Mesendoderm (in vitro differentiated cells): ENCODE data around the gene COMMD2.

Experiments
- DNase-seq: peaks from one replicate; pipeline ENCODE4 v3.0.0; 2013
- H2AK5ac ChIP-seq: 2 replicates; pipeline ENCODE4 v1.6.1; 2013; ENCODE audit warnings: low read length, inconsistent platforms
- H2BK120ac ChIP-seq: 2 replicates; pipeline ENCODE4 v1.6.1; 2013; ENCODE audit warnings: low read depth, mild to moderate bottlenecking, low read length, moderate library complexity, mixed read lengths
- H2BK15ac ChIP-seq: replicated peaks from 2 replicates; pipeline ENCODE4 v1.6.1; 2013; ENCODE audit warnings: low read depth, mild to moderate bottlenecking, moderate library complexity
- H2BK5ac ChIP-seq: 2 replicates; pipeline ENCODE4 v1.6.1; 2013; ENCODE audit warnings: low read length, inconsistent platforms
- H3K18ac ChIP-seq: 2 replicates; pipeline ENCODE4 v1.6.1; 2013; ENCODE audit warnings: mild to moderate bottlenecking, low read length, mixed read lengths
- H3K23ac ChIP-seq: one replicate; pipeline ENCODE4 v1.6.1; 2013; ENCODE audit warnings: low read length
- H3K27ac ChIP-seq: 2 replicates; pipeline ENCODE4 v1.5.1; 2013; ENCODE audit warnings: low read depth, mild to moderate bottlenecking, inconsistent platforms, low read length, moderate library complexity
- H3K27me3 ChIP-seq: 2 replicates; pipeline ENCODE4 v1.6.1; 2013; ENCODE audit warnings: low read length, control low read depth, mild to moderate bottlenecking, inconsistent platforms; ENCODE audit not compliant: insufficient read depth, poor library complexity
- H3K36me3 ChIP-seq: 2 replicates; pipeline ENCODE4 v1.6.1; 2013; ENCODE audit warnings: low read length, inconsistent platforms; ENCODE audit not compliant: control insufficient read depth, insufficient read depth
- H3K4ac ChIP-seq: one replicate; pipeline ENCODE4 v1.6.1; 2013; ENCODE audit warnings: low read depth, mild to moderate bottlenecking, low read length, moderate library complexity
- H3K4me1 ChIP-seq: 2 replicates; pipeline ENCODE4 v1.6.1; 2013; ENCODE audit warnings: low read depth, low read length, inconsistent platforms; ENCODE audit not compliant: control insufficient read depth
- H3K4me2 ChIP-seq: 2 replicates; pipeline ENCODE4 v1.6.1; 2013; ENCODE audit warnings: low read length
- H3K4me3 ChIP-seq: 2 replicates; pipeline ENCODE4 v1.5.1; 2013; ENCODE audit warnings: mild to moderate bottlenecking, low read length
- H3K56ac ChIP-seq: one replicate; pipeline ENCODE4 v1.6.1; 2013; ENCODE audit warnings: low read length
- H3K79me1 ChIP-seq: 2 replicates; pipeline ENCODE4 v1.6.1; 2013; ENCODE audit warnings: low read length, inconsistent platforms
- H3K79me2 ChIP-seq: 2 replicates; pipeline ENCODE4 v1.6.1; 2013; ENCODE audit warnings: mild to moderate bottlenecking, low read length; ENCODE audit not compliant: control insufficient read depth, insufficient read depth
- H3K9ac ChIP-seq: 2 replicates; pipeline ENCODE4 v1.6.1; 2013; ENCODE audit warnings: low read length, inconsistent platforms
- H4K5ac ChIP-seq: one replicate; pipeline ENCODE4 v1.6.1; 2013; ENCODE audit warnings: low read length
- H4K8ac ChIP-seq: one replicate; pipeline ENCODE4 v1.6.1; 2013; ENCODE audit warnings: low read depth, mild to moderate bottlenecking, control low read depth, low read length, moderate library complexity
- WGBS: extraction: QIAGEN DNeasy Blood & Tissue Kit; methylation state at CpG from one replicate; pipeline ENCODE4 v1.1.7; 2013; ENCODE audit warnings: low lambda C conversion rate, missing lambda C conversion rate; ENCODE audit not compliant: insufficient coverage; ENCODE audit errors: extremely low coverage; 5-methylcytosine and 5-hydroxymethylcytosine counted together

Gene COMMD2

GRCh38 chr3:149763565-149764195 is 11.4 kb upstream of the COMMD2 start:
- Histone ChIP-seq H3K4ac (no peak overlapping the region), H2BK5ac (no peak overlapping the region), H2BK120ac (no peak overlapping the region), H3K4me2 (no peak overlapping the region), H3K79me2 (no peaks in the 10 kb centered on the region), H2BK15ac (no peak overlapping the region), H3K4me1 (no peaks in the 10 kb centered on the region), H3K56ac (no peak overlapping the region), H2AK5ac (no peak overlapping the region), H3K36me3 (no peaks in the 10 kb centered on the region), H3K27ac (no peak overlapping the region), H4K8ac (no peak overlapping the region), H3K23ac (no peak overlapping the region), H4K5ac (no peak overlapping the region), H3K27me3 (no peaks in the 10 kb centered on the region), H3K18ac (no peak overlapping the region), H3K4me3 (no peak overlapping the region), H3K79me1 (no peaks in the 10 kb centered on the region), H3K9ac (no peak overlapping the region)
- no peak for DNase-seq
- WGBS = no CpG with 5 or more reads among the region's 3 CpGs

GRCh38 chr3:149753717-149754116 is 1.4 kb upstream of the COMMD2 start:
- peaks cover 2% of the 10 kb centered on the region for H3K4me1 ChIP-seq
- H3K79me1 ChIP-seq = peaks cover 4% of the 10 kb centered on the region
- H3K56ac ChIP-seq = no peak overlapping the region
- DNase-seq = no peak
- H2BK15ac ChIP-seq = no peak overlapping the region
- no peak overlapping the region for H4K8ac ChIP-seq
- H2BK5ac ChIP-seq = no peak overlapping the region
- H3K23ac ChIP-seq = no peak overlapping the region
- no peak overlapping the region for H2AK5ac ChIP-seq
- H4K5ac ChIP-seq = no peak overlapping the region
- H3K4ac ChIP-seq = no peak overlapping the region
- no peak overlapping the region for H3K4me3 ChIP-seq
- H3K36me3 ChIP-seq = no peaks in the 10 kb centered on the region
- H3K79me2 ChIP-seq = peaks cover 6% of the 10 kb centered on the region
- no peak overlapping the region for H3K27ac ChIP-seq
- H3K27me3 ChIP-seq = no peaks in the 10 kb centered on the region
- no peak overlapping the region for H2BK120ac ChIP-seq
- H3K18ac ChIP-seq = no peak overlapping the region
- no peak overlapping the region for H3K4me2 ChIP-seq
- H3K9ac ChIP-seq = no peak overlapping the region

- H3K36me3 ChIP-seq = no peaks in the 10 kb centered on the region
- peak; percentile 63 for DNase-seq
- H3K79me2 ChIP-seq = peaks cover 6% of the 10 kb centered on the region
- H2AK5ac ChIP-seq = no peak overlapping the region
- H3K23ac ChIP-seq = no peak overlapping the region
- peaks cover 4% of the 10 kb centered on the region for H3K79me1 ChIP-seq
- H3K4ac ChIP-seq = no peak overlapping the region
- no peak overlapping the region for H2BK120ac ChIP-seq
- no peak overlapping the region for H2BK15ac ChIP-seq
- no peak overlapping the region for H3K56ac ChIP-seq
- H3K4me1 ChIP-seq = peaks cover 2% of the 10 kb centered on the region
- H4K5ac ChIP-seq = no peak overlapping the region
- no peak overlapping the region for H3K18ac ChIP-seq
- no peak overlapping the region for H3K27ac ChIP-seq
- H2BK5ac ChIP-seq = no peak overlapping the region
- H3K4me2 ChIP-seq = no peak overlapping the region
- no peak overlapping the region for H3K9ac ChIP-seq
- no peaks in the 10 kb centered on the region for H3K27me3 ChIP-seq
- no peak overlapping the region for H4K8ac ChIP-seq
- no peak overlapping the region for H3K4me3 ChIP-seq
Measured at GRCh38 chr3:149752788-149753136, 473 bp upstream of the COMMD2 start.

- Histone ChIP-seq H3K4me1 (peaks cover 2% of the 10 kb centered on the region), H3K79me2 (peaks cover 6% of the 10 kb centered on the region), H3K18ac (no peak overlapping the region), H3K79me1 (peaks cover 4% of the 10 kb centered on the region), H3K4me3 (peak overlapping the region; percentile 88), H2BK120ac (no peak overlapping the region), H3K9ac (peak overlapping the region; percentile 84), H3K56ac (peak overlapping the region; percentile 59), H2BK15ac (no peak overlapping the region), H3K4ac (no peak overlapping the region), H2AK5ac (no peak overlapping the region), H3K23ac (no peak overlapping the region), H3K36me3 (no peaks in the 10 kb centered on the region), H2BK5ac (no peak overlapping the region), H3K27ac (no peak overlapping the region), H4K8ac (no peak overlapping the region), H4K5ac (no peak overlapping the region), H3K4me2 (peak overlapping the region; percentile 70), H3K27me3 (no peaks in the 10 kb centered on the region)
- DNase-seq = peak; percentile 33
- WGBS = no CpG with 5 or more reads among the region's 4 CpGs
Measured at GRCh38 chr3:149751551-149751950, 738 bp downstream of the COMMD2 start.

- no peaks in the 10 kb centered on the region for H3K79me1 ChIP-seq
- DNase-seq = no peak
- no peak overlapping the region for H3K4me2 ChIP-seq
- no peaks in the 10 kb centered on the region for H3K36me3 ChIP-seq
- no peak overlapping the region for H3K56ac ChIP-seq
- no peak overlapping the region for H4K8ac ChIP-seq
- WGBS = no CpG with 5 or more reads among the region's 3 CpGs
- no peak overlapping the region for H3K27ac ChIP-seq
- no peak overlapping the region for H3K23ac ChIP-seq
- no peak overlapping the region for H4K5ac ChIP-seq
- H3K27me3 ChIP-seq = no peaks in the 10 kb centered on the region
- no peak overlapping the region for H3K18ac ChIP-seq
- H3K4me3 ChIP-seq = no peak overlapping the region
- H2BK5ac ChIP-seq = no peak overlapping the region
- H2AK5ac ChIP-seq = no peak overlapping the region
- no peak overlapping the region for H3K4ac ChIP-seq
- no peak overlapping the region for H2BK120ac ChIP-seq
- no peaks in the 10 kb centered on the region for H3K4me1 ChIP-seq
- H3K9ac ChIP-seq = no peak overlapping the region
- H2BK15ac ChIP-seq = no peak overlapping the region
- H3K79me2 ChIP-seq = no peaks in the 10 kb centered on the region
Measured at GRCh38 chr3:149744606-149745005, 7.7 kb downstream of the COMMD2 start.

GRCh38 chr3:149744151-149744550 is 8.1 kb downstream of the COMMD2 start:
- no peak overlapping the region for H3K4me3 ChIP-seq
- no peak for DNase-seq
- no peak overlapping the region for H3K23ac ChIP-seq
- no peak overlapping the region for H3K4ac ChIP-seq
- H3K56ac ChIP-seq = no peak overlapping the region
- H2BK15ac ChIP-seq = no peak overlapping the region
- H3K18ac ChIP-seq = no peak overlapping the region
- no peak overlapping the region for H4K5ac ChIP-seq
- no peak overlapping the region for H3K9ac ChIP-seq
- H3K27ac ChIP-seq = no peak overlapping the region
- H3K79me2 ChIP-seq = no peaks in the 10 kb centered on the region
- no peaks in the 10 kb centered on the region for H3K27me3 ChIP-seq
- H3K4me2 ChIP-seq = no peak overlapping the region
- no peaks in the 10 kb centered on the region for H3K4me1 ChIP-seq
- no peak overlapping the region for H2BK5ac ChIP-seq
- no peak overlapping the region for H4K8ac ChIP-seq
- no peaks in the 10 kb centered on the region for H3K79me1 ChIP-seq
- no peak overlapping the region for H2BK120ac ChIP-seq
- H2AK5ac ChIP-seq = no peak overlapping the region
- no peaks in the 10 kb centered on the region for H3K36me3 ChIP-seq
